GM12878 (cell line): ENCODE measurements around the gene GAS2. TPM values are rescaled to one million over a fixed set of nuclear protein-coding genes. Genes with fewer than 3 reads are reported as not detected.

Experiments used
- ATAC-seq: fragments of 200-7000 bp; cut with Tn5 transposase; 3 replicates; pipeline ENCODE4 v1.9.1; 2020; ENCODE audit warnings: mild to moderate bottlenecking, moderate library complexity
- BruUV-seq: library from RNA; stranded (reverse); fragments of 400-500 nt; replicated peaks from 2 replicates; lab custom pipeline; 2021; lab: Mats Ljungman, UMichigan
- CTCF ChIA-PET: fragments of 300-600 bp; sonication (Branson Sonifier 250); formaldehyde crosslinking; extraction: SDS; loops from one replicate; lab custom pipeline; 2021; ENCODE audit warnings: inconsistent platforms; lab: Yijun Ruan, JAX
- POLR2A ChIA-PET: fragments of 350-600 bp; formaldehyde crosslinking; extraction: SDS; loops from one replicate; lab custom pipeline; 2021; ENCODE audit warnings: inconsistent platforms; lab: Charles Lee
- RAD21 ChIA-PET: fragments of 300-600 bp; sonication (Branson Sonifier 250); formaldehyde crosslinking; loops from one replicate; lab custom pipeline; 2023; ENCODE audit warnings: antibody characterized with exemption; ENCODE audit not compliant: unreplicated experiment; lab: Charles Lee
- SMC1A ChIA-PET: fragments of 300-600 bp; sonication (Branson Sonifier 250); formaldehyde crosslinking; loops from one replicate; lab custom pipeline; 2023; ENCODE audit not compliant: unreplicated experiment, uncharacterized antibody; lab: Charles Lee
- DNase-seq: peaks from one replicate; pipeline ENCODE4 v3.0.0-alpha.2; 2011; ENCODE audit warnings: low read depth, low spot score
- FAIRE-seq: peaks from 3 replicates; lab custom pipeline; 2011; peaks lifted over from hg19 to GRCh38; lab: Jason Lieb, UNC
- H2AFZ ChIP-seq: 2 replicates; pipeline ENCODE4 v1.6.0; 2011; ENCODE audit warnings: low read depth, low read length, control low read depth; ENCODE audit not compliant: control insufficient read depth
- H3K27ac ChIP-seq: 2 replicates; pipeline ENCODE4 v1.5.1; 2011; ENCODE audit warnings: control low read depth; ENCODE audit not compliant: control insufficient read depth, insufficient read depth
- H3K27me3 ChIP-seq, 2 experiments: replicated peaks in 1 of 2; 2 replicates each; pipeline versions ENCODE4 v1.6.0 to v1.6.1; 2011; ENCODE audit warnings: low read length in 1 of 2; ENCODE audit not compliant: control insufficient read depth in 2 of 2, insufficient read depth in 2 of 2
- H3K36me3 ChIP-seq, 2 experiments: 2 replicates each; pipeline ENCODE4 v1.5.1; 2011; ENCODE audit warnings: low read length in 1 of 2; ENCODE audit not compliant: control insufficient read depth in 2 of 2, insufficient read depth in 2 of 2
- H3K4me1 ChIP-seq: 2 replicates; pipeline ENCODE4 v1.6.1; 2011; ENCODE audit warnings: mild to moderate bottlenecking, low read length, moderate library complexity, mixed read lengths; ENCODE audit not compliant: control insufficient read depth, insufficient read depth
- H3K4me2 ChIP-seq: 2 replicates; pipeline ENCODE4 v1.6.0; 2011; ENCODE audit warnings: control low read depth; ENCODE audit not compliant: control insufficient read depth, insufficient read depth
- H3K4me3 ChIP-seq: fragments of 200-600 bp; sonication (generic); 2 replicates; pipeline ENCODE4 v1.5.1; 2016
- H3K79me2 ChIP-seq: 2 replicates; pipeline ENCODE4 v1.6.0; 2011; ENCODE audit warnings: low read length; ENCODE audit not compliant: control insufficient read depth, insufficient read depth
- H3K9ac ChIP-seq: 2 replicates; pipeline ENCODE4 v1.8.0; 2011; ENCODE audit warnings: low read length, control low read depth, mixed read lengths; ENCODE audit not compliant: control insufficient read depth, insufficient read depth
- H3K9me3 ChIP-seq: replicated peaks from 3 replicates; pipeline ENCODE4 v1.5.1; 2011; ENCODE audit warnings: mild to moderate bottlenecking, low read length; ENCODE audit not compliant: control insufficient read depth, insufficient read depth
- H4K20me1 ChIP-seq: 2 replicates; pipeline ENCODE4 v1.6.0; 2011; ENCODE audit not compliant: control insufficient read depth, insufficient read depth
- ATF3 ChIP-seq: IDR thresholded peaks from 2 replicates; pipeline ENCODE4 v1.6.1; 2011; ENCODE audit warnings: low read depth, mild to moderate bottlenecking, low read length, moderate library complexity, borderline replicate concordance; ENCODE audit errors: extremely low read depth
- BMI1 ChIP-seq: fragments of 450-650 bp; IDR thresholded peaks from 2 replicates; pipeline ENCODE4 v1.6.1; 2016; ENCODE audit warnings: mild to moderate bottlenecking, moderate library complexity, borderline replicate concordance
- CBFB ChIP-seq: IDR thresholded peaks from 2 replicates; pipeline ENCODE4 v1.6.1; 2016; ENCODE audit warnings: antibody characterized with exemption, low read depth
- CEBPZ ChIP-seq: fragments of 150-350 bp; IDR thresholded peaks from 2 replicates; pipeline ENCODE4 v1.6.1; 2016; ENCODE audit warnings: low read depth, low read length
- CHD1 ChIP-seq: IDR thresholded peaks from 2 replicates; pipeline ENCODE4 v1.6.1; 2012; ENCODE audit warnings: low read depth, low read length, improper control_type of control experiment
- ETV6 ChIP-seq, 2 experiments: fragments of 450-650 bp in 1 of 2; IDR thresholded peaks in 1 of 2; conservative IDR thresholded peaks in 1 of 2; 2 replicates each; pipeline ENCODE4 v1.6.1; 2014; ENCODE audit warnings: antibody characterized with exemption in 1 of 2, borderline replicate concordance in 1 of 2, low read depth in 1 of 2, mild to moderate bottlenecking in 1 of 2, moderate library complexity in 1 of 2
- GABPA ChIP-seq: IDR thresholded peaks from 2 replicates; pipeline ENCODE4 v1.6.1; 2014; ENCODE audit warnings: antibody characterized with exemption, low read depth, mild to moderate bottlenecking, inconsistent platforms
- GATAD2B ChIP-seq: fragments of 450-650 bp; conservative IDR thresholded peaks from 2 replicates; pipeline ENCODE4 v1.6.1; 2017; ENCODE audit warnings: low read depth, mild to moderate bottlenecking, moderate library complexity
- MTA2 ChIP-seq: fragments of 450-650 bp; IDR thresholded peaks from 2 replicates; pipeline ENCODE4 v1.6.1; 2016; ENCODE audit warnings: low read depth, mild to moderate bottlenecking, moderate library complexity
- NKRF ChIP-seq: fragments of 450-650 bp; conservative IDR thresholded peaks from 2 replicates; pipeline ENCODE4 v1.6.1; 2017; ENCODE audit warnings: mild to moderate bottlenecking, moderate library complexity
- NR2F1 ChIP-seq: fragments of 450-650 bp; conservative IDR thresholded peaks from 2 replicates; pipeline ENCODE4 v1.6.1; 2017; ENCODE audit warnings: mild to moderate bottlenecking
- SUPT20H ChIP-seq: IDR thresholded peaks from 2 replicates; pipeline ENCODE4 v1.6.1; 2011; ENCODE audit warnings: low read depth, mild to moderate bottlenecking, low read length, moderate library complexity, borderline replicate concordance; ENCODE audit not compliant: control insufficient read depth
- ZNF217 ChIP-seq: fragments of 450-650 bp; IDR thresholded peaks from 2 replicates; pipeline ENCODE4 v1.6.1; 2017; ENCODE audit warnings: antibody characterized with exemption, mild to moderate bottlenecking
- WGBS: methylation state at CpG from one replicate; pipeline ENCODE4 v1.1.6; 2016; ENCODE audit warnings: low lambda C conversion rate; ENCODE audit not compliant: insufficient replicate concordance, insufficient coverage; ENCODE audit errors: missing lambda C conversion rate; 5-methylcytosine and 5-hydroxymethylcytosine counted together
- in situ Hi-C: fragments of 300-500 bp; cut with MboI; formaldehyde crosslinking; loops from 9 replicates; pipeline ENCODE4 v1.14.3; 2018; ENCODE audit warnings: mixed read lengths
- intact Hi-C: fragments of 100-400 bp; cut with micrococcal nuclease; formaldehyde crosslinking; loops from one replicate; pipeline ENCODE4 v1.14.2; 2022; ENCODE audit not compliant: unreplicated experiment
- polyA plus RNA-seq, 11 experiments: library from polyadenylated mRNA; depleted of rRNA in 4 of 11; unstranded in 6 of 11; stranded (reverse) in 5 of 11; fragments of >200 nt; fragmentation: Nextera tagmentation in 4 of 11; fragmentation: Illumina TruSeq in 1 of 11; extraction: Ambion mirVana in 4 of 11; extraction: Trizol in 1 of 11; gene quantifications; 1 replicate in 1 of 11; 2 replicates in 10 of 11; pipeline versions ENCODE4 v1.2.1 to v1.2.3, GENCODE V29; 2011 to 2016; ENCODE audit warnings: inconsistent platforms in 2 of 11, missing spikeins in 2 of 11, low read depth in 1 of 11
- total RNA-seq, 4 experiments: library from RNA; depleted of rRNA in 3 of 4; stranded (reverse); fragments of >200 nt in 3 of 4; fragmentation: Illumina TruSeq in 1 of 4; extraction: Trizol in 1 of 4; gene quantifications; 2 replicates each; pipeline versions ENCODE4 v1.2.1 to v1.2.3, GENCODE V29; 2013 to 2021

GAS2 gene
- total and polyA plus RNA-seq, 10 of the 15 experiments (the other 5 are each of a cell fraction or from before 2014, with no cell fraction given) = 16.4 to 81.4 (median 26.2) TPM

DNA sequence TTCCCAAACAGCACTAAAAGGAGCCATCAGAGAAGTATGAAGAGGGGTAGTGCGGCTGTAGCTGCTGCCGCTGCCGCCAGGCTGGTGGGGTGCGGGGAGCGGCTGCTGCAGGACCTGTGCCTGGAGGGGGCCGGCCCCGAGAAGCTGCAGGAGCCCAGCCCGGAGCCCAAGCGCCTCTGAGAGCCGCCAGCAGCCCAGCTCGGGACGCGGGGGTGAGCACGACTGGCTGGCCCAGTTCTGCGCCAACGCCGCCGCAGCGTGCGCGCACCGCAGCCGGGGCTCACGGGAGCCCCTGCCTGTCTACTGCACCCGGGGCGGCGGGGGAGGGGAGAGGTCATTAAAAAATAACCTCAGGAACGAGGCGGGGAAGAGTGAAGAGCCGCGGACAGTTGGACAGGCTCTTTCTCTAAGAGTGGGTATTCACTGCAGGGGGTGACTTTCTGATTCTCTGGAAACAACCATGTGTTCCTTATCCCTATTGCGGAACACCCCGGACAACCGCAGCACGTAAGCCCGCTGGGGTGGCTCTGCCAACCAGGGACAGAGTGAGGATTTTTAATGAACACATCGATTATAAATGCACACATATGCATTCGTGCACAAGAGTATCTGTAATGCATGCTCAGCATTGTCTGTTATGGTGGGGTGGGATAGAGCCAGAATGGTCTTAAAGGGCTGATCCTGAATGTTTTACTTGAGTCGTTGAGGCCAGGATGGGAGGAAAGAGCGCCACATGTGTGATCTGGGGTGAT is 453 bp downstream of the GAS2 start (continued):
- no peak for TF ChIP-seq CEBPZ

DNA sequence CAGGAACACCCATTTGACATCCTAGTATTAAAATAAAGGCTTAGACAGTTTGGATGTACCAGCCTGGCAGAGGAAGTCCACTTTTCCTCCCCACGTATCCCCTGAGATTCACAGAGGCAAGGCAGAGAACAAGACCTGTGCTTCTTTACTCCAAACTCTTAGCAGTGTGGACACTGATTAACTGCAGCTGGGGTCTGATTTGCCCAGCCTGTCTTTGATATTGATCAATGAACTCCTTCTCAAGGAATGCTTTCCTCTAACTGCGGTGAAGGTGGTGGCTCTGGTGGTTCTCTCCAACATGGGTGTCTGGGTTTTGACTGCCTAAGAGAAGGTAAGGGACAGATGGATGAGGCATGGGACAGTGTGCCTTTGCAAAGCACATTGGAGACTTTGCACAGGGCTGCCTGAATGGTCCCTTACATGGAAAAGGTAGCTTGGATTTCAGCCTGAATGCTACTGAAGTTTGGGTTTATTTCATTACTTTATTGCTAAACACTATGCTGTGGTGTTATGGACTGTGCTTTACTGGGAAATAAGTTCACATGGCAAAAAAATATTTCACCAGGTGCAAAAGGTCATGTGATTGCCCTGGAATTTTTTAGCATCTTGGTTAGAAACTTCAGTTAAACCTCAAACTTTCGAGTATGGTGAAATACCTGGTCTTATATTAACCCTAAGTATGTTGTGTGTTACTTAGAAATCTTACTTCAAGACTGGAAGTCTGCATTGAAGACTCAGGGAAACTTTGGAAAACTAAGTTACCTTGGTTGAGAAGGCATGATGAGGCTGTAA is 1.8 kb downstream of the GAS2 start:
- Histone ChIP-seq H3K4me2 (peak overlapping the region; percentile 67), H2AFZ (no peak overlapping the region; the same call in 1 of the 2 replicates), H3K9me3 (no peaks in the 10 kb centered on the region), H3K27ac (peak overlapping the region; percentile 70), H3K9ac (no peak overlapping the region), H3K79me2 (peaks cover 2% of the 10 kb centered on the region), H3K36me3 (no peaks in the 10 kb centered on the region), H3K4me1 (no peaks in the 10 kb centered on the region), H4K20me1 (no peaks in the 10 kb centered on the region), H3K27me3 (no peaks in the 10 kb centered on the region), H3K4me3 (peak overlapping the region; percentile 30; the same call in 1 of the 2 replicates)
- in situ Hi-C loops (no loop called here), intact Hi-C loops (loop anchor here (5.0 kb wide), 1 partner anchor 336 kb away; no protein-coding TSS in a partner anchor)
- ATAC-seq = peak; percentile 27
- whole genome bisulfite sequencing = 28% methylated on average over 3 of the region's 3 CpGs
- DNase-seq = no peak
- ChIA-PET SMC1A (interaction anchor here (1.0 to 5.6 kb wide), 4 partner anchors 9 to 114 kb away, joined by 3 to 251 read pairs (median 4); partner anchors contain the start of gene FANCF), RAD21 (interaction anchor here (0.7 to 5.6 kb wide), 9 partner anchors 9 to 118 kb away, joined by 3 to 103 read pairs (median 4); no protein-coding TSS in a partner anchor), POLR2A (interaction anchor here (1.2 to 1.7 kb wide), 2 partner anchors 11 to 120 kb away, joined by 5 to 7 read pairs; no protein-coding TSS in a partner anchor), CTCF (interaction anchor here (0.8 to 5.6 kb wide), 2 partner anchors 44 to 117 kb away, joined by 3 to 135 read pairs; no protein-coding TSS in a partner anchor)
- no TSS peak for BruUV-seq
- no peak for FAIRE-seq
- no peak for TF ChIP-seq ETV6 (conservative IDR thresholded peaks at IDR 0.05 in 1 of 2, IDR thresholded peaks at IDR 0.05 in 1 of 2; ENCODE audit: borderline replicate concordance in 1 of 2, low read depth in 1 of 2)
- no peak for TF ChIP-seq BMI1
- TF ChIP-seq GATAD2B = 0 out of 2 replicates have a peak, but pooled peaks have one; percentile 38
- TF ChIP-seq CHD1 = no peak
- no peak for TF ChIP-seq SUPT20H
- TF ChIP-seq ZNF217 = no peak
- no peak for TF ChIP-seq GABPA
- TF ChIP-seq NKRF = no peak
- TF ChIP-seq CBFB = no peak
- TF ChIP-seq MTA2 = peak; percentile 24; the same call in 1 of the 2 replicates
- peak; percentile 59 for TF ChIP-seq NR2F1
- no peak for TF ChIP-seq ATF3
